ENCODE results near the gene PF4V1.

GRCh38 chr4:73848183-73848777 lies 4.8 kb upstream of the PF4V1 start:
- TF ChIP-seq, protein P1, sequence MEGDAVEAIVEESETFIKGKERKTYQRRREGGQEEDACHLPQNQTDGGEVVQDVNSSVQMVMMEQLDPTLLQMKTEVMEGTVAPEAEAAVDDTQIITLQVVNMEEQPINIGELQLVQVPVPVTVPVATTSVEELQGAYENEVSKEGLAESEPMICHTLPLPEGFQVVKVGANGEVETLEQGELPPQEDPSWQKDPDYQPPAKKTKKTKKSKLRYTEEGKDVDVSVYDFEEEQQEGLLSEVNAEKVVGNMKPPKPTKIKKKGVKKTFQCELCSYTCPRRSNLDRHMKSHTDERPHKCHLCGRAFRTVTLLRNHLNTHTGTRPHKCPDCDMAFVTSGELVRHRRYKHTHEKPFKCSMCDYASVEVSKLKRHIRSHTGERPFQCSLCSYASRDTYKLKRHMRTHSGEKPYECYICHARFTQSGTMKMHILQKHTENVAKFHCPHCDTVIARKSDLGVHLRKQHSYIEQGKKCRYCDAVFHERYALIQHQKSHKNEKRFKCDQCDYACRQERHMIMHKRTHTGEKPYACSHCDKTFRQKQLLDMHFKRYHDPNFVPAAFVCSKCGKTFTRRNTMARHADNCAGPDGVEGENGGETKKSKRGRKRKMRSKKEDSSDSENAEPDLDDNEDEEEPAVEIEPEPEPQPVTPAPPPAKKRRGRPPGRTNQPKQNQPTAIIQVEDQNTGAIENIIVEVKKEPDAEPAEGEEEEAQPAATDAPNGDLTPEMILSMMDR (IDR thresholded peaks at IDR 0.05; ENCODE audit: low read length), result no peak
- TF ChIP-seq EZH2 (optimal IDR thresholded peaks at IDR 0.05; ENCODE audit: low read depth, low read length), result no peak

All from MM.1S (cell line).